ENCODE results near the gene MRPL55. TPM values are rescaled to one million over a fixed set of nuclear protein-coding genes. Genes with fewer than 3 reads are reported as not detected.

The MRPL55 gene
- total RNA-seq, 3 donors from 2014 or later (not counting 1 experiment from before 2014, with no cell fraction given), result 50.0 to 70.6 (median 64.1) TPM

- no peaks in the 10 kb centered on the region for H3K27me3 Mint-ChIP-seq (ENCODE audit: low read depth in 2 of 2)
- H3K4me3 Mint-ChIP-seq, result no peak overlapping the region
- no peak for ATAC-seq
Measured at GRCh38 chr1:228154670-228155571, 45.8 kb upstream of the MRPL55 start.

DNA sequence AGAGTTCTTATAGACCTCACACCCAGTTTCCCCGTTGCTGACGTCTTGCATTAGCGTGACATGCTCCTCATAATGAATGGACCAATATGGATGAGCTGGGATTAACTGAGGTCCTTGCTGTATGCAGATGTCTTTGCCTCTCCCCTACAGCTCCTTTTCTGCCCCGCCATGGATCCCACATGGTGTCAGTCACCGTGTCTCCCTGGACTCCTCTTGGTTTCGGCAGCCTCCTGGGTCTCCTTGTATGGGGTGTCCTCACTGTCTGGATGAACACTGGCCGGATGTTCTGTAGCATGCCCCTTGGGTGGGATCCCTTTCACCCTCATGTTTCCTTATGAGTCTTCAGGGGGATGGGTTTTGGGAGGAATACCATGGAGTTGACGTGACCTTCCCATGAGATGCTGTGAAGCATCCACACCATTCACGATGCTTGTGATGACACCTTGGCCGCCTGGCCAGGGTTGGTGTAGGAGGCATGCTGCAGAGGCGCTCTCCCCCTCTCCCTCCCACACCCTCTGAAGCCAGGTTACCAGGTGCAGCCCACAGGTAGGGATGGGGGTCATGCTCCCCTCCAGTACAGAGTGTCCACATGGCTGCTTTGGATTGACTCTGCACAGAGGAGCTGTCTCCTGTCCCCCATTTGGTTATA is 45.0 kb upstream of the MRPL55 start:
- H3K27me3 Mint-ChIP-seq (ENCODE audit: low read depth in 2 of 2), result no peaks in the 10 kb centered on the region
- no peak for DNase-seq
- H3K9me3 Mint-ChIP-seq, result no peaks in the 10 kb centered on the region
- intact Hi-C loops (cut with micrococcal nuclease), result no loop called here
- WGBS (ENCODE audit: insufficient coverage), result 94% methylated on average over 11 of the region's 11 CpGs
- no peaks in the 10 kb centered on the region for H3K36me3 Mint-ChIP-seq
- H3K4me3 ChIP-seq (ENCODE audit: low read length), result no peak overlapping the region
- no peak overlapping the region for H3K4me3 Mint-ChIP-seq
- H3K9me3 ChIP-seq (ENCODE audit: control insufficient read depth, insufficient read depth, low read length), result no peaks in the 10 kb centered on the region
- no peak for TF ChIP-seq CTCF (IDR thresholded peaks at IDR 0.05)
- H3K27me3 ChIP-seq (ENCODE audit: control insufficient read depth, insufficient read depth, low read length), result no peaks in the 10 kb centered on the region
- peaks cover 0 to 11% of the 10 kb centered on the region in 2 donors for H3K4me1 Mint-ChIP-seq
- peaks cover 2% of the 10 kb centered on the region for H3K36me3 ChIP-seq (ENCODE audit: control insufficient read depth, insufficient read depth, low read length)
- H3K27ac ChIP-seq (ENCODE audit: low read length), result no peak overlapping the region
- peaks cover 3% of the 10 kb centered on the region for H3K4me1 ChIP-seq (ENCODE audit: control insufficient read depth, insufficient read depth, low read length)
- no peak for ATAC-seq
- H3K27ac Mint-ChIP-seq, result no peak overlapping the region

More at GRCh38 chr1:228154670-228155571, 45.8 kb upstream of the MRPL55 start:
- Mint-ChIP-seq H3K9me3 (no peaks in the 10 kb centered on the region), H3K4me1 (peaks cover 0 to 11% of the 10 kb centered on the region in 2 donors), H3K36me3 (no peaks in the 10 kb centered on the region), H3K27ac (no peak overlapping the region)
- Histone ChIP-seq H3K27me3 (ENCODE audit: control insufficient read depth, insufficient read depth, low read length) (no peaks in the 10 kb centered on the region), H3K27ac (ENCODE audit: low read length) (no peak overlapping the region), H3K4me1 (ENCODE audit: control insufficient read depth, insufficient read depth, low read length) (peaks cover 3% of the 10 kb centered on the region), H3K9me3 (ENCODE audit: control insufficient read depth, insufficient read depth, low read length) (no peaks in the 10 kb centered on the region), H3K36me3 (ENCODE audit: control insufficient read depth, insufficient read depth, low read length) (no peaks in the 10 kb centered on the region), H3K4me3 (ENCODE audit: low read length) (no peak overlapping the region)
- intact Hi-C loops (cut with micrococcal nuclease), result no loop called here
- whole genome bisulfite sequencing (ENCODE audit: insufficient coverage), result 78% methylated on average over 20 of the region's 20 CpGs
- DNase-seq, result no peak
- no peak for TF ChIP-seq CTCF (IDR thresholded peaks at IDR 0.05)

GRCh38 chr1:228152918-228153258 is 43.8 kb upstream of the MRPL55 start:
- H3K27ac Mint-ChIP-seq, result peak overlapping the region in 1 of 2 donors; percentile 70
- 83% methylated on average over 2 of the region's 3 CpGs for WGBS (ENCODE audit: insufficient coverage)
- H3K9me3 Mint-ChIP-seq, result no peaks in the 10 kb centered on the region
- DNase-seq (no peak), ATAC-seq (no peak)
- Histone ChIP-seq H3K9me3 (ENCODE audit: control insufficient read depth, insufficient read depth, low read length) (no peaks in the 10 kb centered on the region), H3K27me3 (ENCODE audit: control insufficient read depth, insufficient read depth, low read length) (no peaks in the 10 kb centered on the region), H3K4me1 (ENCODE audit: control insufficient read depth, insufficient read depth, low read length) (peaks cover 6% of the 10 kb centered on the region), H3K27ac (ENCODE audit: low read length) (no peak overlapping the region), H3K4me3 (ENCODE audit: low read length) (no peak overlapping the region), H3K36me3 (ENCODE audit: control insufficient read depth, insufficient read depth, low read length) (peaks cover 15% of the 10 kb centered on the region)
- intact Hi-C loops (cut with micrococcal nuclease), result no loop called here
- H3K36me3 Mint-ChIP-seq, result no peaks in the 10 kb centered on the region
- H3K4me1 Mint-ChIP-seq, result peaks cover 0 to 11% of the 10 kb centered on the region in 2 donors
- H3K4me3 Mint-ChIP-seq, result no peak overlapping the region
- no peak for TF ChIP-seq CTCF (IDR thresholded peaks at IDR 0.05)
- no peaks in the 10 kb centered on the region for H3K27me3 Mint-ChIP-seq (ENCODE audit: low read depth in 2 of 2)

Data from natural killer cell (primary cell).